SJSA1 (cell line): ENCODE measurements around the gene HAAO. TPM values are rescaled to one million over a fixed set of nuclear protein-coding genes. Genes with fewer than 3 reads are reported as not detected.

Experiments used
- DNase-seq, 2 experiments: peaks; one replicate each; pipeline ENCODE4 v3.0.0-alpha.2; 2015 to 2020; ENCODE audit warnings: low spot score in 2 of 2, low read depth in 1 of 2
- H3K27ac ChIP-seq: fragments of 250-450 bp; sonication (Bioruptor Pico); 2 replicates; pipeline ENCODE4 v1.5.1; 2020; ENCODE audit warnings: mild to moderate bottlenecking, moderate library complexity
- H3K27me3 ChIP-seq: fragments of 250-450 bp; sonication (Bioruptor Pico); replicated peaks from 2 replicates; pipeline ENCODE4 v1.5.1; 2020; ENCODE audit warnings: mild to moderate bottlenecking, moderate library complexity
- H3K36me3 ChIP-seq: fragments of 250-450 bp; sonication (Bioruptor Pico); 2 replicates; pipeline ENCODE4 v1.5.1; 2020; ENCODE audit warnings: mild to moderate bottlenecking
- H3K4me1 ChIP-seq: fragments of 250-450 bp; sonication (Bioruptor Pico); replicated peaks from 2 replicates; pipeline ENCODE4 v1.6.1; 2021; ENCODE audit warnings: mild to moderate bottlenecking
- H3K4me3 ChIP-seq: fragments of 250-450 bp; sonication (Bioruptor Pico); 2 replicates; pipeline ENCODE4 v1.5.1; 2020; ENCODE audit warnings: mild to moderate bottlenecking
- H3K9me3 ChIP-seq: fragments of 250-450 bp; sonication (Bioruptor Pico); replicated peaks from 2 replicates; pipeline ENCODE4 v1.5.1; 2020; ENCODE audit warnings: mild to moderate bottlenecking
- total RNA-seq: library from RNA; depleted of rRNA; stranded (reverse); fragments of >200 nt; shearing (Covaris generic); gene quantifications from 2 replicates; pipeline ENCODE4 v1.2.3, GENCODE V29; 2014

HAAO gene
- total RNA-seq, 1 experiment from 2014 or later, result not detected

- Histone ChIP-seq H3K4me3 (no peak overlapping the region), H3K36me3 (no peaks in the 10 kb centered on the region), H3K4me1 (peaks cover 7% of the 10 kb centered on the region), H3K27ac (no peak overlapping the region), H3K27me3 (0 out of 2 replicates have a peak, but pooled peaks cover 3% of the 10 kb centered on the region), H3K9me3 (0 out of 2 replicates have a peak, but pooled peaks cover 2% of the 10 kb centered on the region)
- DNase-seq, result no peak
Observed at GRCh38 chr2:42795275-42795674, 2.9 kb upstream of the HAAO start.

GRCh38 chr2:42794271-42795046 is 2.1 kb upstream of the HAAO start:
- Histone ChIP-seq H3K4me3 (no peak overlapping the region), H3K36me3 (no peaks in the 10 kb centered on the region), H3K4me1 (peaks cover 7% of the 10 kb centered on the region), H3K27ac (no peak overlapping the region), H3K9me3 (0 out of 2 replicates have a peak, but pooled peaks cover 2% of the 10 kb centered on the region), H3K27me3 (0 out of 2 replicates have a peak, but pooled peaks cover 3% of the 10 kb centered on the region)
- DNase-seq, result no peak

GRCh38 chr2:42793334-42794270 is 1.2 kb upstream of the HAAO start:
- H3K4me1 ChIP-seq, result peaks cover 7% of the 10 kb centered on the region
- no peak overlapping the region for H3K27ac ChIP-seq
- no peak for DNase-seq
- H3K4me3 ChIP-seq, result no peak overlapping the region
- no peaks in the 10 kb centered on the region for H3K36me3 ChIP-seq
- H3K9me3 ChIP-seq, result 0 out of 2 replicates have a peak, but pooled peaks cover 2% of the 10 kb centered on the region
- 0 out of 2 replicates have a peak, but pooled peaks cover 3% of the 10 kb centered on the region for H3K27me3 ChIP-seq

- H3K4me3 ChIP-seq, result peak overlapping the region; percentile 22
- no peak overlapping the region for H3K27ac ChIP-seq
- H3K27me3 ChIP-seq, result 0 out of 2 replicates have a peak, but pooled peaks cover 3% of the 10 kb centered on the region
Observed at GRCh38 chr2:42792087-42792582, 248 bp downstream of the HAAO start.

GRCh38 chr2:42791606-42792005 is 777 bp downstream of the HAAO start:
- Histone ChIP-seq H3K27ac (no peak overlapping the region), H3K9me3 (0 out of 2 replicates have a peak, but pooled peaks cover 2% of the 10 kb centered on the region), H3K27me3 (0 out of 2 replicates have a peak, but pooled peaks cover 3% of the 10 kb centered on the region), H3K4me1 (peaks cover 7% of the 10 kb centered on the region), H3K36me3 (no peaks in the 10 kb centered on the region), H3K4me3 (no peak overlapping the region)
- DNase-seq, result no peak

More at GRCh38 chr2:42792087-42792582, 248 bp downstream of the HAAO start:
- Histone ChIP-seq H3K9me3 (0 out of 2 replicates have a peak, but pooled peaks cover 2% of the 10 kb centered on the region), H3K4me1 (peaks cover 7% of the 10 kb centered on the region), H3K36me3 (no peaks in the 10 kb centered on the region)
- DNase-seq, result no peak

GRCh38 chr2:42789751-42790150 is 2.6 kb downstream of the HAAO start:
- Histone ChIP-seq H3K9me3 (0 out of 2 replicates have a peak, but pooled peaks cover 2% of the 10 kb centered on the region), H3K4me3 (no peak overlapping the region), H3K27ac (no peak overlapping the region), H3K36me3 (no peaks in the 10 kb centered on the region), H3K27me3 (0 out of 2 replicates have a peak, but pooled peaks cover 3% of the 10 kb centered on the region), H3K4me1 (peaks cover 7% of the 10 kb centered on the region)
- DNase-seq, result no peak

- no peak overlapping the region for H3K4me3 ChIP-seq
- peaks cover 7% of the 10 kb centered on the region for H3K4me1 ChIP-seq
- H3K27ac ChIP-seq, result no peak overlapping the region
- DNase-seq, result no peak
- 0 out of 2 replicates have a peak, but pooled peaks cover 2% of the 10 kb centered on the region for H3K9me3 ChIP-seq
- H3K27me3 ChIP-seq, result 0 out of 2 replicates have a peak, but pooled peaks cover 3% of the 10 kb centered on the region
- no peaks in the 10 kb centered on the region for H3K36me3 ChIP-seq
Observed at GRCh38 chr2:42788882-42789281, 3.5 kb downstream of the HAAO start.

GRCh38 chr2:42788478-42788793 is 3.9 kb downstream of the HAAO start:
- Histone ChIP-seq H3K9me3 (0 out of 2 replicates have a peak, but pooled peaks cover 2% of the 10 kb centered on the region), H3K36me3 (no peaks in the 10 kb centered on the region), H3K4me3 (no peak overlapping the region), H3K27ac (no peak overlapping the region), H3K27me3 (0 out of 2 replicates have a peak, but pooled peaks cover 3% of the 10 kb centered on the region), H3K4me1 (peaks cover 7% of the 10 kb centered on the region)
- no peak for DNase-seq

- Histone ChIP-seq H3K36me3 (no peaks in the 10 kb centered on the region), H3K4me3 (no peak overlapping the region), H3K27me3 (0 out of 2 replicates have a peak, but pooled peaks cover 3% of the 10 kb centered on the region), H3K27ac (no peak overlapping the region), H3K4me1 (peaks cover 6% of the 10 kb centered on the region), H3K9me3 (0 out of 2 replicates have a peak, but pooled peaks cover 2% of the 10 kb centered on the region)
- no peak for DNase-seq
Observed at GRCh38 chr2:42787788-42788477, 4.5 kb downstream of the HAAO start.

- Histone ChIP-seq H3K27me3 (no peaks in the 10 kb centered on the region), H3K36me3 (no peaks in the 10 kb centered on the region), H3K27ac (no peak overlapping the region), H3K4me1 (peaks cover under 1% of the 10 kb centered on the region), H3K4me3 (no peak overlapping the region), H3K9me3 (no peaks in the 10 kb centered on the region)
- DNase-seq, result no peak
Observed at GRCh38 chr2:42787424-42787787, 5.0 kb downstream of the HAAO start.

GRCh38 chr2:42786561-42787345 is 5.6 kb downstream of the HAAO start:
- no peaks in the 10 kb centered on the region for H3K4me1 ChIP-seq
- no peaks in the 10 kb centered on the region for H3K9me3 ChIP-seq
- no peak for DNase-seq
- no peaks in the 10 kb centered on the region for H3K36me3 ChIP-seq
- H3K4me3 ChIP-seq, result no peak overlapping the region
- no peak overlapping the region for H3K27ac ChIP-seq
- no peaks in the 10 kb centered on the region for H3K27me3 ChIP-seq

- Histone ChIP-seq H3K9me3 (no peaks in the 10 kb centered on the region), H3K36me3 (no peaks in the 10 kb centered on the region), H3K27ac (no peak overlapping the region), H3K4me1 (no peaks in the 10 kb centered on the region), H3K4me3 (no peak overlapping the region), H3K27me3 (no peaks in the 10 kb centered on the region)
- DNase-seq, result no peak
Observed at GRCh38 chr2:42784204-42784880, 8.0 kb downstream of the HAAO start.
